ENCODE data around the gene KIRREL1.

- TF ChIP-seq CTCF (conservative IDR thresholded peaks at IDR 0.05), result no peak
- TF ChIP-seq ZFX (IDR thresholded peaks at IDR 0.05), result no peak
Measured at GRCh38 chr1:158124034-158124433, 130.6 kb downstream of the KIRREL1 start.

Data from C4-2B (cell line).